ENCODE data around the gene MINK1.

Gene MINK1

DNA sequence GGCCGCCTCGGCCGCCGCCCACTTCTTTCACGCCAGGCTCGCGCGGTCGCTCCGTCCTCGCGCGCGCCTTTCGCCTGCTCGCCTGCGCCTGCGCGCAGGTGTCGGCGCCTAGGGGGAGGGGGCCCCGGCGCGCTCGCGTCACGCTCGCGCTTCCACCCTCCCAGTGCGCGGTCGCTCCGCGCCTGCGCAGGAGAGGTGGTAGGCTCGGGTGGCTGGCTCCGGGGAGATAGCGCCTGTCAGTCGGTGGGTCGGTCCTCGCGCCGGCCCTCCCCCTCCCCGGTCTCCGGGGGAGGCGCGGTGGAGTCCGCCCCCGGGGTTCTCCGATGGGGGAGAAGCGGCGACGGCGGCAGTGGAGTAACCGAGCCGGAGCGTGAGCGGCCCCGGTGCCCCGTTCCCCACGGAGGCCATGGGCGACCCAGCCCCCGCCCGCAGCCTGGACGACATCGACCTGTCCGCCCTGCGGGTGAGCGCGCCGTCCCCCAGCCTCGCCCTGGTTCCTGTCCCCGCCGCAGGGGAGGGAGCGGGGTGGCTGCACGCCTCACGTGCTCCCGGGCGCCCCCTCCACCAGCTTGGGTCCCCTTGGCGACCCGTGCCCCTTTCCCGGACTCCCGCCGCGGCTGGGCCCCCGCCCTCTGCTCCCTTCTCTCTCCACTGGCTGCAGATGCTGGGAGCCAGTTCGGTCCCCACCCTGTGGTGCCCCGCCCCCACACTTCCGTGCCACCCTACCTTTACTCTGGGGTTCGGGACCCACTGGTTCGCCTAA is at the start of gene MINK1:
Gene MINK1, plus strand, starts transcription at position 163 of the 763 bp plus-strand sequence. Its CDS starts 244 bp downstream, at position 407.
- peak in 56 of 58 donors; percentile 26 to 91 (median 82) for DNase-seq

GRCh38 chr17:4785311-4786105 is 47.6 kb upstream of the MINK1 start:
- DNase-seq, result no peak

GRCh38 chr17:4786106-4786511 is 47.0 kb upstream of the MINK1 start, which contains the start of gene VMO1:
TSS of gene VMO1 (minus strand) at chr17:4786364. CDS start at chr17:4786352, 12 bp downstream.
- peak in 3 of 58 donors; percentile 4 to 12 (median 5) for DNase-seq

- no peak for DNase-seq
These were observed 46.6 kb upstream of the MINK1 start for GRCh38 chr17:4786516-4786915.

GRCh38 chr17:4788159-4788806 is 44.9 kb upstream of the MINK1 start:
- DNase-seq, result no peak

- peak in 5 of 58 donors; percentile 4 to 53 (median 31) for DNase-seq
These were observed 44.1 kb upstream of the MINK1 start, which contains the start of gene GLTPD2 for GRCh38 chr17:4788807-4789700. TSS of gene GLTPD2 (plus strand) at chr17:4788964. CDS start at chr17:4789012, 48 bp downstream.

DNA sequence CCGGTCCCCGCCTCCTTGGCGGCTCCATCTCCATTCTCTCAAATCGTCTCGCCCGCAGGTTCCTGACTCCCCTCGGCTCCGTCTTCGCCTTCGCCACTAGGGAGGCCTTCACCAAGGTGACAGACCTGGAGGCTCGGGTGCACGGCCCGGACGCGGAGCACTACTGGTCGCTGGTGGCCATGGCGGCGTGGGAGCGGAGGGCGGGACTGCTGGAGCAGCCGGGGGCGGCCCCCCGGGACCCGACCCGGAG is 43.5 kb upstream of the MINK1 start:
- DNase-seq, result peak in 1 of 58 donors; percentile 61

GRCh38 chr17:4789951-4790704 is 43.0 kb upstream of the MINK1 start:
- peak in 56 of 58 donors; percentile 28 to 90 (median 81) for DNase-seq

GRCh38 chr17:4790705-4791088 is 42.4 kb upstream of the MINK1 start:
- DNase-seq, result no peak

GRCh38 chr17:4795168-4795567 is 38.0 kb upstream of the MINK1 start:
- no peak for DNase-seq

DNA sequence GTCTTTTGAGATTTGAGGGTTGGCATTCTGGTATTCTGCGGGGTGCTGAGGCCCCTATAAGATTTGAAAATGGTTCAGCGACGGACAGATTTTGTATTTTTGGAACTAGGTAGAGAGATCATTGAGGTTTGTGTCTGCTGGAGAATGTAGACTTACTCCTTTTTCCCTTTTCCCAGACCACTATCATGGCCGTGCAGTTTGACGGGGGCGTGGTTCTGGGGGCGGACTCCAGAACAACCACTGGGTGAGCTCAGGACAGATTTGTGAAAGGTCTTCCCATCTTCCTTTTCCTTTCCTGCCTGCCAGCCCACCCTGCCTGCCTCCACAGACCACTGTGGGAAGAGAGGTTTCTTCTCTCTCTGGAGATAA is 36.6 kb upstream of the MINK1 start:
- DNase-seq, result peak in 2 of 58 donors; percentile 9 to 12

DNA sequence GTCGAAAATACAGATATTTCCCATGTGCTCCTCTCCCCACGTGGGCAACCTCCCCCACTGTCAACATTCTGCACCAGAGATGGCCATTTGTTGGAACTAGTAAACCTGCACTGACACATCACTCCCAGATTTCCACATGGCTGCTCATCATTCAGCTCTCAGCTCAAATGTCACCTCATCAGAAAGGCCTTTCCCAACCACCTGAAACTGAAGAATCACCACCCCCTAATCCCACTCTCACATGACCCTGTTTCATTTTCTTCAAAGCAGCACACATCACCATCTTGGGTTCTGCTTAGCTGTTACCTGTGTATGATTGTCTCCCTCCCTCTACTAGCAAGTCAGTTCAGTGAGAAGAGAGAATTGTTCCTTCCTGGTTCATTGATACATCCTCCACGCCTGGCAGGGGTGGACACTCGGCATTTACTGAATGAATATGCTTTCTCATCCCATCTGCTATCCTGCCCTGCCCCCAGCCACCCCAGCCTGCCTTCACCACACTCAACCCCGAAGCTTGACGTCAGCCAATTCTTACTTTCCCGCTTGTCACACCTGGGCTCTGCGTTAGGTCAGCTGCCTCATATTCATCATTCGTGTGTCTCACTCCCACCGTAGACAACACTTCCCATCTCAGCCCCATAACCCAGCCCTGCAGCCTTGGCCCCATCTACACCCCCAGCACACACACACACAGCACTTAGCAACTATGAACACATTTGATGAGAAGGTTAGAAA is 32.5 kb upstream of the MINK1 start:
- no peak for DNase-seq

GRCh38 chr17:4802228-4802627 is 30.9 kb upstream of the MINK1 start, which contains the start of gene C17orf114:
TSS of gene C17orf114 (minus strand) at chr17:4802328.
- no peak for DNase-seq

- peak in 1 of 58 donors; percentile 22 for DNase-seq
These were observed 26.7 kb upstream of the MINK1 start for GRCh38 chr17:4806456-4806776.

DNA sequence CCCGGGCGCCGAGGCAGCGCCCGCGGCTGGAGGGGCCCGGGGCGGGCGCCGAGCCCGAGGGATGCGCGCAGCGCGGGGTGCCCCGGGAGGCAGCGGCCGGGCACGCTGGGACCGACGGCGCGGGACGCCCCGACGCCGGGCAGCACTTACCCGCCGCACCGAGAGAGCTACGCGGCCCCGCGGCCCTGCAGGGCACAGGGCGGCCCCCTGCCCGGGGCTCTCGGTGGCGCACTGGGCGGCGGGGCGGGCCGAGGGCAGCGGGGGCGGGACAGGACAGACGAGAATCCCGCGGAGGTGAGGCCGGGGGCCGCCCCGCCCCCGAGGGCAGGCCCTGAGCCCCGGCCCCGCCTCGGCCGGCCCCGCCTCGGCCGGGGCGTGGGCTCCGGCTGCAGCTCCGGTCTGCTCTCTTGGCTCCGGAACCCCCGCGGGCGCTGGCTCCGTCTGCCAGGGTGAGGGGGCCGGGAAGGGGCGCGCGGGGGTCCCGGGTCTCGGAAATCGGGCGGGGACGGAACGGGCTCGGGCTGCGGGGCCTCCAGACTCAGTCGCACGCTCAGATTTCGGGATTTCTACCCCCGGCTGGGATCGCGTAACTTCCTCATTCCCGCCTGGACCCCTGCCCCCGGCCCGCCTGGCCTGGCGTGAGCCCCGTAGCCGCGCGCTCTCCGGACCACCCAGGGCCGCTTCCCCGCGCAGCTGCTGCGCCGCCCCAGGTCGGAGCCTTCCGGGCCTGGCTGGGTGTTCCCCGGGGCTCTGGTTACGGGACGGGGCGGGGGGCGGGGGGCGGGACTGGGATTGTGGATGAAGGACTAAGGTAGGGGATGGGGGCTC is 26.1 kb upstream of the MINK1 start, which contains the start of gene PLD2:
Gene PLD2, plus strand, starts transcription at position 376 of the 828 bp plus-strand sequence. CDS start 621 bp downstream, outside the sequence.
- DNase-seq, result peak in 52 of 58 donors; percentile 23 to 81 (median 62)

GRCh38 chr17:4807605-4808377 is 25.3 kb upstream of the MINK1 start:
- peak in 5 of 58 donors; percentile 20 to 33 (median 28) for DNase-seq

DNA sequence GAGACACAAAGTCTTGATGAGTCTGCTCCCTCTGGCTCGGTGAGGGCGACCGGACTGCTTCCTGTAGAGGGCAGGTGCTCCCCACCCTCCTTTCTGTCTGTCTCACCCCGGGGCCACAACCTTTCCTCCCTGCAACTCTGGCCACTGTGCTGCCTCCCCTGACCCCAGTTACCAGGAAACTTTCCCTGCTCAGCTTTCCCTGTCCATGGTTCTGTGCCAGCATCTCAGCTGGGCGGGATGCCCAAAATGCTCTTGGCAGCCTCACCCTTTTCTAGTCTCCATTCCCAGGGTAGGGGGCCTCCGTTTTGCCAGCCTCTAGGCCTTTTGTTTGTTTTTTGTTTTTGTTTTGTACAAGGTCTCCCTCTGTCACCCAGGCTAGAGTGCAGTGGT is 24.8 kb upstream of the MINK1 start:
- DNase-seq, result peak in 52 of 58 donors; percentile 19 to 83 (median 56)

Measured in anterior cingulate cortex (tissue), 58 donors.